GM18505 (cell line): ENCODE measurements around the gene NRG2.

Experiments
- ATAC-seq: cut with Tn5 transposase; IDR thresholded peaks from one replicate; pipeline ENCODE4 v1.9.1; 2021; ENCODE audit not compliant: unreplicated experiment
- POLR2A ChIP-seq: IDR thresholded peaks from 4 replicates; pipeline ENCODE4 v1.6.1; 2011; ENCODE audit warnings: borderline replicate concordance; ENCODE audit not compliant: insufficient read depth, insufficient read length; ENCODE audit errors: extremely low read depth

The NRG2 gene

GRCh38 chr5:139814704-139815280, 228.3 kb downstream of the NRG2 start:
- ATAC-seq: no peak

GRCh38 chr5:139814191-139814601, 228.9 kb downstream of the NRG2 start:
- no peak for ATAC-seq
- TF ChIP-seq POLR2A: no peak

More at GRCh38 chr5:139814704-139815280, 228.3 kb downstream of the NRG2 start:
- no peak for TF ChIP-seq POLR2A

GRCh38 chr5:139812836-139813805, 230.0 kb downstream of the NRG2 start:
- ATAC-seq: no peak
- no peak for TF ChIP-seq POLR2A

- no peak for TF ChIP-seq POLR2A
- no peak for ATAC-seq
Measured at GRCh38 chr5:139812323-139812722, 230.8 kb downstream of the NRG2 start.

GRCh38 chr5:139811274-139811607, 231.9 kb downstream of the NRG2 start:
- ATAC-seq: no peak
- TF ChIP-seq POLR2A: no peak

- ATAC-seq: no peak
- TF ChIP-seq POLR2A: no peak
Measured at GRCh38 chr5:139810341-139811273, 232.5 kb downstream of the NRG2 start.

- no peak for TF ChIP-seq POLR2A
- ATAC-seq: no peak
Measured at GRCh38 chr5:139809331-139809810, 233.7 kb downstream of the NRG2 start.

GRCh38 chr5:139808481-139809330, 234.4 kb downstream of the NRG2 start:
- ATAC-seq: no peak
- TF ChIP-seq POLR2A: no peak

- no peak for ATAC-seq
Measured at GRCh38 chr5:139807647-139808030, 235.5 kb downstream of the NRG2 start.

GRCh38 chr5:139806726-139807646, 236.1 kb downstream of the NRG2 start:
- ATAC-seq: no peak
- TF ChIP-seq POLR2A: no peak

More at GRCh38 chr5:139807647-139808030, 235.5 kb downstream of the NRG2 start:
- no peak for TF ChIP-seq POLR2A

- no peak for TF ChIP-seq POLR2A
- no peak for ATAC-seq
Measured at GRCh38 chr5:139806111-139806510, 237.0 kb downstream of the NRG2 start.

GRCh38 chr5:139805545-139805944, 237.6 kb downstream of the NRG2 start:
- TF ChIP-seq POLR2A: no peak
- no peak for ATAC-seq

GRCh38 chr5:139804800-139805397, 238.2 kb downstream of the NRG2 start:
- TF ChIP-seq POLR2A: no peak
- ATAC-seq: no peak
